GM12891 (cell line): ENCODE data around the gene R3HDM2.

Source experiments
- POLR2A ChIP-seq: IDR thresholded peaks from 2 replicates; pipeline ENCODE4 v1.6.1; 2011; ENCODE audit warnings: low read depth, low read length, control low read depth
- POU2F2 ChIP-seq: IDR thresholded peaks from 2 replicates; pipeline ENCODE4 v1.6.1; 2011; ENCODE audit warnings: low read depth, mild to moderate bottlenecking, control low read depth, low read length, moderate library complexity
- TAF1 ChIP-seq: IDR thresholded peaks from 2 replicates; pipeline ENCODE4 v1.6.1; 2011; ENCODE audit warnings: low read depth, low read length, control low read depth

DNA sequence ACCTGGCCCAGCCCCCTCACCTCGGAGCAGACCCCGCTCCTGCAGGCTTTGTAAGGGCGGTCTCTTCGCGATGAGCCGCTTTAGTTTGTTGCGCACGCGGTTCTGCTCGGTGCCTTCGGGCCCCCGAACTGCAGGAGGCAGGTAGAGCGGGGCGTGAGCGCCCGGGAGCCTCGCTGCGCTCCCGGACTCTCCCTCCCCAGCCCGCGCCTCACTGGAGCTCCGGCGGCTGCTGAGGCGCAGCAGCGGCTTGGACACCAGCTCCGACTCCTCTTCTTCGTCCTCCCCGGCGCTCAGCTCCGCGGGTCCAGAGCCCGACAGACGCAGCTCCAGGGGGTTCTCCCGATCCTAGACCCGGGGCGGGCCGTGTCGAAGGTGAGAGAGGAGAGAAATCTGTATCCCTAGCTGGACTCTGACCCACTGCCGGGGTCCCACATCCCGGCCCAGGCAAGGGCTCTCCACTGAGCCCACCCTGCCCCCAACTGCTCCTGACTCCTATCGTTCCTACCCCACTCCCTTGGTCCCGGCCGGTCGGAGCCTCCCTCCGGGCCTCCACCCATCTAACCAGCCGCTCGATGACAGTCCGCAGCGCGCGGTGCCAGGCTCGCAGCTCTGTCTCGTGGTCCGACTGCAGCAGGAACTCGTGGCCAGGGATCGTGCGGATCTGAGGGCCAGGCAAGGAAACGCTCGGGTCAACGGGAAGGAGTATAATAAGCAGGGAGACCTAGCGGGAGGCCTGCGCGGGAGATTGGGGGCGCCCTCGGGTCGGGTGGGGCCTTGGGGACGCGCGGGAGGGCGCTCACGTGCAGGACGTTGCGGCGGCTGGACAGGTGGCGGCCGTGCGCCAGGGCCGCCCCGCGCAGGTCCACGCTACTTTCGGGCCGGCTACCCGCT, 44.7 kb upstream of the R3HDM2 start:
- TF ChIP-seq TAF1 (no peak), POLR2A (no peak), POU2F2 (no peak)
